GM19035 (cell line): ENCODE data around the gene SEMA3B.
"Not testable (repeated sequence)": the region's sequence is repeated elsewhere in the genome, so short reads cannot be mapped to it uniquely, and the experiment has no call there.

Experiments used
- ATAC-seq: cut with Tn5 transposase; IDR thresholded peaks from one replicate; pipeline ENCODE4 v1.9.1; 2021; ENCODE audit not compliant: unreplicated experiment

Gene SEMA3B

GRCh38 chr3:50312041-50312440 is 43.1 kb downstream of the SEMA3B start:
- not testable (repeated sequence) for ATAC-seq

GRCh38 chr3:50314342-50314741 is 45.4 kb downstream of the SEMA3B start:
- ATAC-seq: no peak

- ATAC-seq: no peak
Observed at GRCh38 chr3:50314816-50315215, 45.9 kb downstream of the SEMA3B start.

GRCh38 chr3:50316657-50317242 is 47.8 kb downstream of the SEMA3B start:
- ATAC-seq: no peak

- ATAC-seq: no peak
Observed at GRCh38 chr3:50317300-50317699, 48.4 kb downstream of the SEMA3B start.

GRCh38 chr3:50318163-50318562 is 49.2 kb downstream of the SEMA3B start:
- ATAC-seq: no peak

- ATAC-seq: no peak
Observed at GRCh38 chr3:50318615-50319014, 49.7 kb downstream of the SEMA3B start.

- no peak for ATAC-seq
Observed at GRCh38 chr3:50319181-50319893, 50.4 kb downstream of the SEMA3B start.

- ATAC-seq: no peak
Observed at GRCh38 chr3:50319894-50320625, 51.1 kb downstream of the SEMA3B start.

GRCh38 chr3:50320853-50321335 is 51.9 kb downstream of the SEMA3B start:
- ATAC-seq: peak; percentile 54

GRCh38 chr3:50321336-50322114 is 52.6 kb downstream of the SEMA3B start:
- ATAC-seq: peak; percentile 83

GRCh38 chr3:50322115-50322385 is 53.1 kb downstream of the SEMA3B start:
- no peak for ATAC-seq

GRCh38 chr3:50322386-50323091 is 53.6 kb downstream of the SEMA3B start, which contains the start of gene HYAL2:
Gene HYAL2 (minus strand): TSS chr3:50322745. CDS start chr3:50320489, 2,256 bp downstream.
- ATAC-seq: no peak

- ATAC-seq: no peak
Observed at GRCh38 chr3:50323092-50323600, 54.2 kb downstream of the SEMA3B start.

GRCh38 chr3:50323614-50324199 is 54.8 kb downstream of the SEMA3B start:
- no peak for ATAC-seq

GRCh38 chr3:50324351-50325112 is 55.6 kb downstream of the SEMA3B start:
- ATAC-seq: no peak

GRCh38 chr3:50325113-50325480 is 56.1 kb downstream of the SEMA3B start:
- no peak for ATAC-seq

GRCh38 chr3:50325497-50326181 is 56.7 kb downstream of the SEMA3B start:
- ATAC-seq: no peak

GRCh38 chr3:50326182-50326541 is 57.2 kb downstream of the SEMA3B start:
- ATAC-seq: no peak
